H1 (cell line): ENCODE data around the gene UNC5B. TPM values are rescaled to one million over a fixed set of nuclear protein-coding genes. Genes with fewer than 3 reads are reported as not detected.

Experiments used
- CTCF ChIA-PET: fragments of 300-600 bp; sonication (Branson Sonifier 250); formaldehyde crosslinking; loops from one replicate; lab custom pipeline; 2021; ENCODE audit not compliant: partially characterized antibody; lab: Charles Lee
- POLR2A ChIA-PET: fragments of 300-600 bp; sonication (Branson Sonifier 250); formaldehyde crosslinking; loops from one replicate; lab custom pipeline; 2021; ENCODE audit warnings: inconsistent platforms; ENCODE audit not compliant: partially characterized antibody; lab: Charles Lee
- DNase-seq, 2 experiments: peaks; one replicate each; pipeline versions ENCODE4 v3.0.0 to v3.0.0-alpha.2; 2010 to 2022; ENCODE audit warnings: low spot score in 2 of 2, low read depth in 1 of 2, mixed read lengths in 1 of 2
- FAIRE-seq: peaks from 2 replicates; lab custom pipeline; 2011; peaks lifted over from hg19 to GRCh38; lab: Jason Lieb, UNC
- H2AFZ ChIP-seq: 2 replicates; pipeline ENCODE4 v1.8.1; 2012; ENCODE audit warnings: low read length, inconsistent platforms
- H2AK5ac ChIP-seq: 2 replicates; pipeline ENCODE4 v1.6.1; 2013; ENCODE audit warnings: low read depth, low read length
- H2BK120ac ChIP-seq: replicated peaks from 2 replicates; pipeline ENCODE3; 2013; ENCODE audit warnings: low read depth, low read length, inconsistent platforms
- H2BK12ac ChIP-seq: 2 replicates; pipeline ENCODE4 v1.6.1; 2013; ENCODE audit warnings: low read depth, low read length
- H2BK15ac ChIP-seq: 2 replicates; pipeline ENCODE4 v1.6.1; 2013; ENCODE audit warnings: low read length
- H2BK20ac ChIP-seq: 2 replicates; pipeline ENCODE4 v1.6.1; 2013; ENCODE audit warnings: low read length
- H2BK5ac ChIP-seq: 2 replicates; pipeline ENCODE4 v1.6.1; 2013; ENCODE audit warnings: low read depth, low read length
- H3K14ac ChIP-seq: 2 replicates; pipeline ENCODE4 v1.6.1; 2013; ENCODE audit warnings: inconsistent platforms; ENCODE audit not compliant: insufficient read length
- H3K18ac ChIP-seq: 2 replicates; pipeline ENCODE4 v1.6.1; 2013; ENCODE audit warnings: low read length; ENCODE audit errors: extremely low read depth
- H3K23ac ChIP-seq: 2 replicates; pipeline ENCODE4 v1.6.1; 2013; ENCODE audit warnings: inconsistent platforms; ENCODE audit not compliant: insufficient read length
- H3K23me2 ChIP-seq: 2 replicates; pipeline ENCODE4 v1.6.1; 2013; ENCODE audit warnings: low read depth, low read length
- H3K27ac ChIP-seq: 2 replicates; pipeline ENCODE4 v1.6.1; 2011; ENCODE audit warnings: low read depth, low read length, inconsistent platforms
- H3K27me3 ChIP-seq, 4 experiments: replicated peaks in 1 of 4; 1 replicate in 1 of 4; 2 replicates in 3 of 4; pipeline versions ENCODE4 v1.6.1 to v1.8.1; 2011 to 2013; ENCODE audit warnings: low read length in 3 of 4, mild to moderate bottlenecking in 3 of 4, inconsistent platforms in 2 of 4, mixed read lengths in 2 of 4, moderate library complexity in 1 of 4; ENCODE audit not compliant: control insufficient read depth in 3 of 4, insufficient read depth in 3 of 4; ENCODE audit errors: extremely low read depth in 1 of 4
- H3K36me3 ChIP-seq, 4 experiments: 2 replicates each; pipeline versions ENCODE4 v1.6.1 to v1.8.1; 2011 to 2013; ENCODE audit warnings: mild to moderate bottlenecking in 4 of 4, low read length in 3 of 4, moderate library complexity in 2 of 4, control low read depth in 1 of 4, inconsistent platforms in 1 of 4; ENCODE audit not compliant: insufficient read depth in 4 of 4, control insufficient read depth in 2 of 4
- H3K4ac ChIP-seq: replicated peaks from 2 replicates; pipeline ENCODE3; 2013; ENCODE audit warnings: low read length, low read depth, mixed read lengths, inconsistent platforms; ENCODE audit not compliant: insufficient read length
- H3K4me1 ChIP-seq, 4 experiments: replicated peaks in 1 of 4; 1 replicate in 1 of 4; 2 replicates in 3 of 4; pipeline versions ENCODE4 v1.6.1 to v1.8.1; 2011 to 2013; ENCODE audit warnings: low read length in 3 of 4, inconsistent platforms in 2 of 4, mixed read lengths in 1 of 4; ENCODE audit not compliant: insufficient read depth in 4 of 4, control insufficient read depth in 3 of 4
- H3K4me2 ChIP-seq, 2 experiments: 2 replicates each; pipeline versions ENCODE4 v1.6.1 to v1.8.1; 2011 to 2013; ENCODE audit warnings: low read depth in 2 of 2, low read length in 2 of 2, control low read depth in 1 of 2, inconsistent platforms in 1 of 2, mild to moderate bottlenecking in 1 of 2; ENCODE audit not compliant: insufficient read depth in 1 of 2
- H3K4me3 ChIP-seq, 4 experiments: fragments of 200-600, 300-600 bp in 1 of 4; sonication (generic), shearing (Covaris generic), sonication (Bioruptor Twin) in 1 of 4; 2 replicates each; pipeline versions ENCODE4 v1.5.1 to v1.8.1; 2011 to 2016; ENCODE audit warnings: low read length in 4 of 4, low read depth in 3 of 4, control low read depth in 2 of 4, inconsistent platforms in 2 of 4, mild to moderate bottlenecking in 2 of 4, mixed read lengths in 1 of 4, moderate library complexity in 1 of 4; ENCODE audit not compliant: insufficient read depth in 2 of 4; ENCODE audit errors: extremely low read depth in 1 of 4
- H3K56ac ChIP-seq: replicated peaks from 2 replicates; pipeline ENCODE3; 2013; ENCODE audit warnings: low read depth, mild to moderate bottlenecking, mixed read lengths, low read length, inconsistent platforms; ENCODE audit not compliant: insufficient read length
- H3K79me1 ChIP-seq: 2 replicates; pipeline ENCODE4 v1.6.1; 2013; ENCODE audit warnings: low read depth, low read length, control low read depth
- H3K79me2 ChIP-seq, 2 experiments: 2 replicates each; pipeline versions ENCODE4 v1.6.1 to v1.8.1; 2012 to 2013; ENCODE audit warnings: low read length in 2 of 2, mild to moderate bottlenecking in 2 of 2, inconsistent platforms in 1 of 2; ENCODE audit not compliant: insufficient read depth in 2 of 2, control insufficient read depth in 1 of 2
- H3K9ac ChIP-seq, 4 experiments: replicated peaks in 1 of 4; 1 replicate in 1 of 4; 2 replicates in 3 of 4; pipeline versions ENCODE4 v1.6.1 to v1.8.1; 2011 to 2013; ENCODE audit warnings: low read depth in 3 of 4, low read length in 3 of 4, control low read depth in 2 of 4, mild to moderate bottlenecking in 2 of 4, moderate library complexity in 2 of 4, inconsistent platforms in 1 of 4; ENCODE audit errors: extremely low read depth in 1 of 4
- H3K9me3 ChIP-seq, 2 experiments: 2 replicates each; pipeline versions ENCODE4 v1.6.1 to v1.8.1; 2012 to 2013; ENCODE audit warnings: mild to moderate bottlenecking in 2 of 2, moderate library complexity in 2 of 2, control low read depth in 1 of 2, inconsistent platforms in 1 of 2, low read depth in 1 of 2, low read length in 1 of 2, mixed read lengths in 1 of 2; ENCODE audit not compliant: insufficient read depth in 2 of 2
- H4K20me1 ChIP-seq, 2 experiments: replicated peaks in 1 of 2; 2 replicates each; pipeline versions ENCODE3 to v1.8.1; 2011 to 2013; ENCODE audit warnings: inconsistent platforms in 2 of 2, low read length in 2 of 2, mild to moderate bottlenecking in 1 of 2; ENCODE audit not compliant: insufficient read depth in 2 of 2, control insufficient read depth in 1 of 2
- H4K5ac ChIP-seq: 2 replicates; pipeline ENCODE4 v1.6.1; 2013; ENCODE audit warnings: low read length, low read depth, mixed read lengths, inconsistent platforms; ENCODE audit not compliant: insufficient read length
- H4K8ac ChIP-seq: 2 replicates; pipeline ENCODE4 v1.8.0; 2013; ENCODE audit warnings: mild to moderate bottlenecking, moderate library complexity, low read length, inconsistent platforms; ENCODE audit not compliant: insufficient read depth; ENCODE audit errors: extremely low read depth
- H4K91ac ChIP-seq: replicated peaks from 2 replicates; pipeline ENCODE3; 2013; ENCODE audit warnings: low read length, mixed read lengths, inconsistent platforms; ENCODE audit not compliant: insufficient read length
- RBBP5 ChIP-seq: IDR thresholded peaks from 2 replicates; pipeline ENCODE4 v1.7.1; 2012; ENCODE audit warnings: low read depth, mild to moderate bottlenecking, inconsistent platforms, low read length, moderate library complexity, borderline replicate concordance
- YY1 ChIP-seq: IDR thresholded peaks from 2 replicates; pipeline ENCODE4 v1.6.1; 2011; ENCODE audit warnings: low read depth, mild to moderate bottlenecking, low read length
- WGBS, 2 experiments: shearing (Covaris generic) in 1 of 2; methylation state at CpG; one replicate each; pipeline versions ENCODE4 v1.1.6 to v1.1.7; 2013 to 2015; ENCODE audit warnings: low lambda C conversion rate in 2 of 2, mixed read lengths in 2 of 2, inconsistent platforms in 1 of 2, low coverage in 1 of 2, missing lambda C conversion rate in 1 of 2; ENCODE audit not compliant: insufficient replicate concordance in 2 of 2, insufficient coverage in 1 of 2, insufficient read length in 1 of 2; ENCODE audit errors: extremely low coverage in 1 of 2, missing lambda C conversion rate in 1 of 2; 5-methylcytosine and 5-hydroxymethylcytosine counted together
- polyA plus RNA-seq, 7 experiments: library from polyadenylated mRNA; depleted of rRNA in 3 of 7; stranded (reverse) in 5 of 7; unstranded in 2 of 7; fragments of >200 nt in 5 of 7; fragments of 200-250 nt in 2 of 7; gene quantifications; 1 replicate in 5 of 7; 2 replicates in 1 of 7; 4 replicates in 1 of 7; pipeline versions ENCODE4 v1.2.1 to v1.2.3, GENCODE V29; 2011 to 2013; ENCODE audit warnings: missing spikeins in 2 of 7, mixed read lengths in 2 of 7
- total RNA-seq: library from RNA; stranded (reverse); fragmentation: NEBNext Ultra II Directional; extraction: Animal tissue kit (Norgen Biotek cat#: 25700); gene quantifications from 2 replicates; pipeline ENCODE4 v1.2.1, GENCODE V29; 2021

Gene UNC5B
- total and polyA plus RNA-seq, 2 of the 8 experiments (the other 6 are each of a cell fraction or from before 2014, with no cell fraction given) = 27.9 to 31.8 TPM

- peak overlapping the region; percentile 42; the same call in 1 of the 2 replicates for H2BK12ac ChIP-seq
- peak overlapping the region; percentile 2; the same call in 1 of the 2 replicates for H2BK15ac ChIP-seq
- H3K14ac ChIP-seq = no peak overlapping the region
- H2AFZ ChIP-seq = peak overlapping the region; percentile 64; the same call in 1 of the 2 replicates
- H3K27me3 ChIP-seq = peaks cover 1 to 31% (median 23%) of the 10 kb centered on the region in 4 experiments
- H3K4me2 ChIP-seq = peak overlapping the region; percentile 72 to 90
- H2AK5ac ChIP-seq = no peak overlapping the region
- no peaks in the 10 kb centered on the region for H3K36me3 ChIP-seq
- no peak for DNase-seq
- peaks cover 4% of the 10 kb centered on the region for H3K79me1 ChIP-seq
- peak overlapping the region in 1 of 4 experiments; percentile 38; a peak in 2 of 7 replicates for H3K9ac ChIP-seq
- WGBS, 2 experiments = 17% methylated on average over 7 of the region's 7 CpGs; no CpG with 5 or more reads in 1 of the 2 experiments
- H3K4me3 ChIP-seq = peak overlapping the region; percentile 33 to 91 (median 42)
- no peak overlapping the region for H3K56ac ChIP-seq
- no peak for FAIRE-seq
- no peak overlapping the region for H2BK120ac ChIP-seq
- POLR2A ChIA-PET = interaction anchor here (0.7 to 4.6 kb wide), 7 partner anchors 10 to 321 kb away, joined by 3 to 17 read pairs (median 3); no protein-coding TSS in a partner anchor
- no peak overlapping the region for H3K23ac ChIP-seq
- H4K91ac ChIP-seq = no peak overlapping the region
- CTCF ChIA-PET = interaction anchor here (1.0 to 7.3 kb wide), 7 partner anchors 13 to 301 kb away, joined by 3 to 58 read pairs (median 3); no protein-coding TSS in a partner anchor
- peak overlapping the region; percentile 37; the same call in 1 of the 2 replicates for H2BK5ac ChIP-seq
- TF ChIP-seq RBBP5 (no peak), YY1 (peak; percentile 34; the same call in 1 of the 2 replicates)
- H3K79me2 ChIP-seq = peaks cover 0 to 32% of the 10 kb centered on the region in 2 experiments; a peak in 3 of 4 replicates
- peak overlapping the region; percentile 75 for H3K18ac ChIP-seq
- no peaks in the 10 kb centered on the region for H3K9me3 ChIP-seq
- H4K5ac ChIP-seq = no peak overlapping the region
- peaks cover 1 to 3% of the 10 kb centered on the region in 2 experiments for H4K20me1 ChIP-seq
- peaks cover 22 to 48% (median 25%) of the 10 kb centered on the region in 4 experiments for H3K4me1 ChIP-seq
- H2BK20ac ChIP-seq = no peak overlapping the region
- H4K8ac ChIP-seq = no peak overlapping the region
- no peak overlapping the region for H3K4ac ChIP-seq
- peaks cover 19% of the 10 kb centered on the region; the same call in 1 of the 2 replicates for H3K23me2 ChIP-seq
- H3K27ac ChIP-seq = no peak overlapping the region
Observed at GRCh38 chr10:71211775-71212317, 524 bp upstream of the UNC5B start.
